GM21723 (cell line): ENCODE data around the gene UNC5C.

Experiments
- ATAC-seq: cut with Tn5 transposase; IDR thresholded peaks from one replicate; pipeline ENCODE4 v1.9.1; 2021; ENCODE audit warnings: mild to moderate bottlenecking, moderate library complexity; ENCODE audit not compliant: unreplicated experiment

The UNC5C gene

DNA sequence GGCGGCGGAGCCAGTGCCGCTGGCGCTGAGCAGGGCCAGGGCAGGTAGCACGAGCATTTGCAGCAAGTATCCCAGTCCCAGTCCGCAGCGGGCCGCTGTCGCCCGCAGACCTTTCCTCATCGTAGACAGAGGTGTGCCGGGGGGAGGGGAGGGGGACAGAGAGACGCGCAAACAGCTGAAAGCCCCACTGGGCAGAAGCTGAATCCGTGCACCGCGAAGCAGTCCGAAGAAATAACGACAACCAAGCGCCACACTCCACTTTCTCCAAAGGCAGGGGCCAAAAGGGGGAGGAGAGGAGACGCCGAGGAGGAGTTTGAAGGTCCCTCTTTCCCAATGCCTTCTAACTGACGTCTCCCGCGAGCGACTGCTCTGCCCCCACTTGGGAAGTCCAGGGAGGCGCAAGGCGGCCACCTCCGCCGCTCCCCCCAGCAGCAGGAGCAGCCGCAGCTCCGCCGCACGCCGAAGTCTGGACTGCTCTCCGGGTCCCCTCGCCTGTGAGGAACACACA, at the start of gene UNC5C:
UNC5C (minus strand) TSS at position 236 of the 508 bp plus-strand sequence.
- ATAC-seq: no peak

DNA sequence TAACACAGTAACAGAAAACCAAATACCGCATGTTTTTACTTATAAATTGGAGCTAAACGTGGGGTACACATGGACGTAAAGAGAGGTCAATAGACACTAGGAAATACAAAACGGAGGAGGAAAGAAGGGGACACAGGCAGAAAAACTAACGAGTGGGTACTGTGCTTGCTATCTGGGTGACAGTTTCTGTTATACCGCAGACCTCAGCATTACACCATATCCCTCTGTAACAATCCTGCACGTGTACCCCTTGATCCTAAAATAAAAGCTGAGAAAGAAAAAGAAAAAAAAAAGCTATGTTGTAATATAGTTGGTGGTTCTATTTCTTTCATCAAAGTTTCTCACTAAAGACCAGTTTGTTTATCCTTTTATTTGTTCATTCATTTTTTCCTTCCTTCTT, 47.9 kb upstream of the UNC5C start:
- ATAC-seq: no peak

DNA sequence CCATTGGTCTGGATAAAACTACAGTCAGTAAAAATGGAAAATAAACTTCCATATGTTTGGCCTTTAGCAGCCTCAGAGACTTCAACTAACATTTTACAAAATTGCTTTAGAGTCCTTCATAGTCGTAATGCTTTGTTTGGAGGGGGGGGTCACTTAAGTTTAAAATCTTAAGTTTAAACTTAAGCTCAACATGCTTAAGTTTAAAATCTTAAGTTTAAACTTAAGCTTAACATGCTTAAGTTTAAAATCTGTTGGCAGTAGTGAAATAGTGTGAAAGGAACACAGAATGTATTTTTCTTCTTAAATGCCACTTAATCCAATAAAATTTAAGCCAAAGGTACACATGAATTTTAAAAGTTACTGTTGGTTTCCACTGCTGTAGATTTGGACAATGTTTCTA, 45.9 kb upstream of the UNC5C start:
- no peak for ATAC-seq

DNA sequence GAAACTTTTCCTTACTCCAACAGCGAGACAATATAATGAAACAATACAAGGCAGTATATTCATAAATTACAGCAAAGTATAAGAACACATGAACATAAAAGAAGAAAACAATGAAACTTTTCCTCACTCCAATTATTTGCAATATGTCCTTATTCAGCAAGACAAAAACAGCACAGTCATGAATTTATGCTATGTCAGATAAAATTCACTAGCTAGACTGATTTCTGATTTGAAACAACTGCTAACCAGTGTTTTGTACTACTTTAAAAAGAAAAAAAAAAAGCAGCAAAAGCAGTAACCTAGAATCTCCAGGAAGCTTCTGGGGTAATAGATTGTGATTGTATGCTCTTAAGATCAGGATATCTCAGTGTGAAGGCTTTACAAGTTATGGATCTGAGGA, 45.2 kb upstream of the UNC5C start:
- ATAC-seq: no peak

DNA sequence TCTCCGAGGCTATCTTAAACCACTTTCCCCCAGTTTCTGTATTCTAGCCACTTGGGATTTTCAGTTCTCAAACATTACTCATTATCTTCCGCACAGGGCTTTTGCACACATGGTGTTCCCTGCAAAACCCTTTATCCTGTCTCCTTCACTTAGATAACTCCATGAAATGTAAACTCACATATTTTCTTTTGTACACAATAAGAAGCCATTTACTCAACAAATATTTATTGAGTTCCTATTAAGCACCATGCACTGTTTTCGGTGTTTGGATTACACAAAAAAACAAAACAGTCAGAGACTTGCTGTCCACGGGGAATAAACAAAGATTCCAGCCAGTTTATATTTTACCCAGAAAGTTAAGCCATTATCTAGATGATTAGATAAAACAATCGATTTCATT, 42.5 kb upstream of the UNC5C start:
- ATAC-seq: no peak

DNA sequence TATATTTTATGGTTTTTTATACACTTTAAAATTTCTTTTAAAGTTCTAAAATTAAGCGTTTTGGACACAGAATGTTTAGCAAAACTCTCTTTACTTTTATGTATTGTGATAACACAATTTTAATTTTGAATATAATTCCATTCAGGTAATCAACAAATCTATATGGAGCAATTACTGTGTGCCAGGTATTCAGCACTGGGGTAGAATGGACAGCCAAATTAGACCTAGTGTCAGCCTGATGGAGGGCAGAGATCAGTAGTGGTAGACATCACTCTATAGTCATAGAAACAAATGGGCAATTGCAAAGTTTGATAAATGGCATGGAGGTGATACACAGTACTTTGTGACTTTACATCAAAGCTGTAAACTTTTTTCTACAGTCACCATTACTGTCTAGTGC, 41.8 kb upstream of the UNC5C start:
- ATAC-seq: no peak

DNA sequence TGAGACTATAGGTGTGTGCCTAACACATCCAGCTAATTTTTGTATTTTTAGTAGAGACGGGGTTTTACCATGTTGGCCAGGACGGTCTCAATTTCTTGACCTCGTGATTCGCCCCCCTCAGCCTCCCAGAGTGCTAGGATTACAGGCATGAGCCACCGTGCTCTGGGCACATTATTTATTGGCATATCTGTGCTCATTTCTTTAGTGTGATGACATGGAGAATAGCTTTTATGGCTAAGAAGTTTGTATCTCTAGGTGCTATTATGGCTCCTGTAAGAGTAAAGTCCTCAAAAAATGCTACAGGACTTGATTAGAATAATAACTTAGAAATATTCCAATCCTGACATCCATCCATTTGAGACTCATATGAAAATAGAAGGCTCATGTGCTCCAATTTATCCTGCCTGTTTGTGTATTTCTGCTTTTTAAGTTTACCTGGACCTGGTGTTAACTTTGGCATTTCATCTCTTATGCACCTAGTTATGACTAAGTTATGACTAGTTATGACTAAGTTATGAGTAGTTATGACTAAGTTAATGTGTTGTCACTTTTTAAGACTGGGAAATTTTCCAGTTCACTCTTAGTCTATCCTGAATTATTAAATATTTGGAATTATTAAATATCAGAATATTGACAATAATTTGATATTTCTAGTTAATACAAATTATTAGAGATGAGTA, 36.4 kb upstream of the UNC5C start:
- no peak for ATAC-seq

DNA sequence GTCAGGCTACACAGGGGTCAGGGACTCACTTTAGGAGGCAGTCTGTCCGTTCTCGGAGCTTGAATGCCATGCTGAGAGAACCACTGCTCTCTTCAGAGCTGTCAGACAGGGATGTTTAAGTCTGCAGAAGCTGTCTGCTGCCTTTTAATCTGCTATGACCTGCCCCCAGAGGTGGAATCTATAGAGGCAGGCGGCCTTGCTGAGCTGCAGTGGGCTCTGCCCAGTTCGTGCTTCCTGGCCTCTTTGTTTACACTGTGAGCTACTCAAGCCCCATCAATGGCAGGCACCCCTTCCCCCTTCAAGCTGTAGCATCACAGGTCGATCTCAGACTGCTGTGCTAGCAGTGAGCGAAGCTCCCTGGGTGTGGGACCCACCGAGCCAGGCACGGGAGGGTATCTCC, 31.5 kb upstream of the UNC5C start:
- ATAC-seq: no peak

DNA sequence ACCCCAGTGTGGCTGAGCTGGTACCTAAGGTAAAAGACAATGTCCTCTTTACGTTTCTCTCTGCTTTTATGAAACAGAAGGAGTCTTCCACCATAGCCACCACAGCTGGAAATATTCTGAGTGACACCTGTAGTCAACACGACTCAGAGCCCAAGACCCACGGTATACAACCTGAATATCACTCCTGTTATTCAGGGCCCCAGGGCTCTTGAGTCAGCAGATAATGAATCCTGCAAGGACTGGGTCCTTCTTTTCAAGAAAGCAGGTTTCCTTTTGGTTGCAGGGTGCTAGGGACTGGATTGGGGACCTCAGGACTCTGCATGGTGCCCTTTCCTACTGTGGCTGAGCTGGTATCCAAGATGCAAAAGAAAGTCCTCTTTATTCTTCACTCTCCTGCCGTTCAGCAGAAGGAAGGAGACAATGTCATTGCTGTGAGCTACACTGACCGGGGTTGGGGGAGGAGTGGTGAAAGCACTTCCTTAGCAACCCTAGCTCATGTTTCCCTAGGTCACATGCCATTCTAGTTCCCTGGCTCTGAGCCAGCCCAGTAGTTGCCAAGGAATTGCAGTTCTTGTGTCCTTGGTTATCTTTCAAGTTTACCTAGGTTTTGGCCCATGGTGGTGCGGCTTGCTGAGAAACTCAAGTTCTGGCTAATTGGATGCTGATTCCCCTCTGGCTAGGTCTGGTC, 23.7 kb upstream of the UNC5C start:
- no peak for ATAC-seq

DNA sequence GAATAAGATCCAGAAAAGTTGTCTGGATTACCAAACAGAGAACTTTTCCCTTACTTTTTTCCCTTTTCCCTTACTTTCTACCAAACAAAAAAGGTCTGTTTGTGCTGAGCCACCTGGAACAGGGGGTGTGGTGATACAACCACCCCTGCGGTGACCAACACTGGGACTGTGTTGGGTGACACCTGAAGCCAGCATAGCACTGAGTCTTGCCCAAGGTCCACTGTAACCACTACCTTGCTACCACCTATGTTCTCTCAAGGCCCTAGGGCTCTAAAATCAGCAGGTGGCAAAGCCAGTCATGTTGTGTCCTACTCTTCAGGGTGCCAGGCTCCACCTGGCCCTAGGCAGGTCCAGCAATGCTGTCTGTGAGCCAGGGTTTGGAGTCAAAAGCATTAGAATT, 22.8 kb upstream of the UNC5C start:
- ATAC-seq: no peak

DNA sequence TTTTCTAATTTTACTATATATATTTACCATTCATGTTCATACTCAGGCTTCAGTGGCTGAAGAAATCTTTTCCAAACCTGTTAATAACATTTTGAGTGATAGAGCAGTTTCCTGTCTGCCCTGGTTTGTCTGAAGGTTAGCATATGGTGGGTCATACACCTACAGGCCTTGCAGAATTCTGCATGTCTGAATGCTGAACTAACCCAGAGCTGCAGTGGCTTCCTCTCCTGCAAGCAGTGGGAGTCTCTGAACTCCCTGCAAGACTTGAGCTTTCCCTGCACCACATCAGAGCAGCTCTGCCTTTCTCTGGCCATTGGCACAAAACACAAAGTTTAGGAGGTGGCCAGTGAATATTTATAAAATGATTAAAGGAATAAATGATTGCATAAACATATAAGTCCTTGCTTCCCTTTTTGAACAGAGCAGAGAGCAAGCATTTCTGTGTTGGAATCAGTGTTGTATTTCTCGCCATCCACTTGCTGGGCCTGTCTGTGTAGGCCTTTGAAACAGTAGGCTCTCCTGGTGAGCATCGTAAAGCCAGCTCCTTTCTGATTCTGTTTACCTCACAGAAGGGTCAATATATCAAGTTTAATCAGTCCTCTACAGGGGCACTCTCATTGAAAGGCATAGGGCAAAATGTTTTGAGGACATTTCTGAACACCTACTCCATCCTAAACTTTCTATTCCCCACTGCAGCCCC, 15.0 kb upstream of the UNC5C start:
- no peak for ATAC-seq

DNA sequence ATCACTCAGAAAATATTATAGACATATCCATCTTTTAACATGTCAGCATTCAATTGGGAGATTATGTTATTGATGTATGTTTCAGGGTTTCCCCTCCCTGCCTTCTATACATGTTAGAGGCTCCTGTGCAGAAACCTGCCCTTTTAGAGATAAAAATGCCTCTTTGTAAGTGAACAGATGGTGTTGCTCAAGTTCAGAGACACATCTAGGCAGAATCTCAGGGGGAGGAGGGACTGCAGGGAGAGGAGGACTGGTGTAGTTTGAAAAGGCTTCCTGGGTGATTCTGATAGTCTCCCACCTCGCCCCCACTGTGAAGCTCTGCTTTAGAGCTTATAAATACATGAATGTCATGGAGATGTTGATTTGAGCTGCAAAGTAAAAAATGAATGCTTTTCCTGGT, 12.0 kb upstream of the UNC5C start:
- no peak for ATAC-seq

DNA sequence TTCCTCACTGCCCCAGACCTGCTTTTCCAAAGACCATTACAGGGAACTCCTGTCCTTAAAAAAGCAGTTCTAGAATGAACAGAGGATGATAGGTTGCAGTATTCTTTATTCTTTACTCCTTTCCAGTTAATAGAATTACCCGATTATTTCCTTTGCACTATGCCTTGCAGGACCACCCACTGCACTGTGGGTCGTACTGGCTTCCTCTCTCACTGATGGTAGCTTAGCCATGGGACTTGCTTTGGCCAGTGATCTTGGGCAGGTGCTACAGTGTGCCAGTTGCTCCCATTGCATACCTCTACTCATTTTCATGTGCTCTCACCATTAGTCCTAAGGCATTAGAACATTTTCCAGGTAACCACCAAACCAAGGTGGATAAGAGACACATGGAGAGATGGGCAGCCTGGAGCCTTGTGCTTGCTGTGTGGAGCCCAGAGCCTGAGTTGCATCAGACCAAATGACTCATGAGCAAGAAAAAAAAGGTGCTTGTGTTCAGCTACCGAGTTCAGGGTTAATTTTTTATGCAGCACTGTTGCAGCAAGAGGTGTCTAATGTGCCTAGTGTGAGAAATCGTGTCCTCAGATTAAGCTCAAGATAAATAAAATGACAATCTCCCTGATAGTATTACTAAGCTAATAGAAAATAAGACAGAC, 7.6 kb upstream of the UNC5C start:
- ATAC-seq: no peak

DNA sequence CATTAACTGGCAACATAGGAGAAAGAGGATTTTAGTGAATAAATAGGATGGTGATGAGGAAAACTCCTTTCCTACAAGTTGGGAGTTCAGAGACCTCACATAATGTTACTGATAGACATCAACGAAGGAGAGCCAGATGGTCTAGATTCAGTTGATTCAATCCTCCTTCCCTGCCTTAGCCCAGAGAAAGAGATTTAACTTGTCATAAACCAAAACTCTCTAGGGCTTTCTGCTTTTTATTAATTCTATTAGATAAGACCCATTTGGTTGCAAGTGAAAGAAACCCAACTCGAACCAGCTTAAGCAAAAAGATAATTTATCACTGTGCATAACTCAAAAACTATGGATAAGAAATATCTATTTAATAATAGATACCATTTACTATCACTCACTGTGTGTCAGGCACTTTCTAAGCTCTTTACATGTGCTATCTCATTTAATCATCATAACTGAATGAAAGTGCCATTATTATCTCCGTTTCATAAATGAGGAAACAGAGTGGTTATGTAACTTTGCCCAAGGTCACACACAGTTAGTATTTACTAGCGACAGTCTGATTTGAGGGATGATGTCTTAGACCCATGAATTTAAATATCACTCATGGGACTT, 4.3 kb upstream of the UNC5C start:
- no peak for ATAC-seq

DNA sequence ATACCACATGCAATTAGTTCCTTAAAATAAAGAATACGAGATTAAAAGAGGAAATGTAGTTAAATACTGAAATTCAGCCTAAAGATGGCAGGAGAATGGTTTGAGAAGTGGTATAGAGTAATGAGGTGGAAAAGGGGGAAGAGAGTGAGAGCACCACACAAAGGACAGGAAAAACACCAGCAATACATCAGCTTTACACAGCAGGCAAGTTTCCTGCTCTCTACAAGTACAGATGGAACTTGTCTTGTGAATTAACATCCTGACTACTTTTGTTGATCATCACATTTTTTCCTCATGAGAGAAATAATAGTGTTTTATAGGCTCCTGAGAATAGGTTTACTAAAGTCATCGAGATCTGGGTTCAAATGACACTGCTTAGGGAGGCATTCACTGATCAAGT, 2.9 kb upstream of the UNC5C start:
- ATAC-seq: no peak

DNA sequence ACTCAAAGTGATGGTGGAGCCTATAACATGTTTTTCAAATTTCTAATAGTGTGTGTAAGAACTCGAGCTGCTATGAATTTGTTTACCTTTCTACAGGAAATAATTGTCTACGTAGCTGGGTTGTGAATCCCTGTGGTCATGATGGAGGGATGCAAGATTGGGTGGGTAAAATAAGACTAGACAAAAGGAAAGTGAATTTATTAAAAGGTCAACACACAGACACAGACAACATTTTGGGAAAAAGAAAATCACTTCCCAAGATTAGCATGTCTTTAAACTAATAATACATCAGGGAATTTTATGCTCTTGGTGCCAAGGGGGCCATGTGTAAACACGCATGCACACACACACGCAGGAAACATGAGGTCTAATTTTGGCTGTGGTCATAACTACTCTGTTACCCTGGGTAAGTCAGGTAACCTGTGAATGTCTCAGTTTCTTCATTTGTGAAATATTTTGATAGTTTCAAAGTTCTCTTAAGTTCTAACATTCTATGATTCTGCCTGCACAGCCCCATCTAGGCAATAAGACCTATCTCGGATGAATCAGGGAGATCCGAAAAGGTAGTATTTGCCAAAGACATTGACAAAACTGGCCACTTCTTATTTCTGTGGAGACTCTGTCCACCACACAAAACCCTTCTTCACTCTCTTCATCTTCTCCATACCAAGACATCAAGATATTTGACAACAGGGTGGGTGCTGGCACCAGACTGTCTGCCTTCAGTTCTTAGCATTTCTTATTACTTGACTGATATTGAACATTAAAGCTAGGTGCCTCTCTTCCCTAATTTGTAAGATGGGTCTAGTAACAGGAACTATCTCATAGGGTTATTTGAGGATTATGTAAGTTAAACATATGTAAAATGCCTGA, 1.6 kb upstream of the UNC5C start:
- ATAC-seq: no peak

DNA sequence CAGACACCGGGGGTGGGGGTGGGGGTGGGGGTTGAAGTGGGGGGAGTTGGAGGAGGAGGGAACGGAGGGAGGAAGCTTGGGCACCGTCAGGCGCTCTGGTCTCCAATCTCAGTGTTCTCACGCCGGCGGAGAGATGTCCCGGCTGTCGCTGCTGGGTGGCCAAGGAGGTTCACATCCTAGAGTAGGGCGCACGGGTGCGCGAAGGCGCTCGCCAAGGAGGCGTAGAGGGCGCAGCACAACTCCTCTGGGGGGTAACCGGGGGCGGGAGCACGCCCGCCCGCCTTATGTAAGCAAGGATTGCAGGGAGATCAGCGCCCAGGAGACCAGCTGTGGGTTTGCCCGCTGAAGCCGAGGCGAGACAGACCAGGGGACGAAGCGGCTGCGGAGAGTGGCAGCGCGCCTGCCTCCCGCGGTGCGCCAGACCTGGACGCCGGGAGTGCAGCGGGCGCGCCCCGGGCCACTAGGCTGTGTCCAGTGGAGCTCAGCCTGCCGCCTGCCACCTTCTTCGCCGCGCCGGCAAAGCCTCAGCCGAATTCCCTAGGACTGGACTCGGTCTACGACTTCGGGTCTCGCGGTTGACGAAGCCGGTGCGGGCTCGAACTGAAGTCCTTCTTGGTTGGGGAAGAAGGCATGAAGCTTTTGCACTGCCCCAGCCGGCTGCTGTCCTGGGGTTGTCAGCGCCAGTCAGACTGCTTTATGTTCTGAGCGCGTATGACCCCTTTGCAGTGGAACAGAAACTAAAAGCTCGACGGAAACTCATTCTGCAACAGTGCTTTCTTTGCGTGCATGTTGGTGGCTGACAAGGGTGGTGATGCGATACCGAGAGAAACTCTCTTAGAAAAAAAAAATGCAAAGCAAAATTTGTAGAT, 707 bp upstream of the UNC5C start:
- ATAC-seq: peak; percentile 95

DNA sequence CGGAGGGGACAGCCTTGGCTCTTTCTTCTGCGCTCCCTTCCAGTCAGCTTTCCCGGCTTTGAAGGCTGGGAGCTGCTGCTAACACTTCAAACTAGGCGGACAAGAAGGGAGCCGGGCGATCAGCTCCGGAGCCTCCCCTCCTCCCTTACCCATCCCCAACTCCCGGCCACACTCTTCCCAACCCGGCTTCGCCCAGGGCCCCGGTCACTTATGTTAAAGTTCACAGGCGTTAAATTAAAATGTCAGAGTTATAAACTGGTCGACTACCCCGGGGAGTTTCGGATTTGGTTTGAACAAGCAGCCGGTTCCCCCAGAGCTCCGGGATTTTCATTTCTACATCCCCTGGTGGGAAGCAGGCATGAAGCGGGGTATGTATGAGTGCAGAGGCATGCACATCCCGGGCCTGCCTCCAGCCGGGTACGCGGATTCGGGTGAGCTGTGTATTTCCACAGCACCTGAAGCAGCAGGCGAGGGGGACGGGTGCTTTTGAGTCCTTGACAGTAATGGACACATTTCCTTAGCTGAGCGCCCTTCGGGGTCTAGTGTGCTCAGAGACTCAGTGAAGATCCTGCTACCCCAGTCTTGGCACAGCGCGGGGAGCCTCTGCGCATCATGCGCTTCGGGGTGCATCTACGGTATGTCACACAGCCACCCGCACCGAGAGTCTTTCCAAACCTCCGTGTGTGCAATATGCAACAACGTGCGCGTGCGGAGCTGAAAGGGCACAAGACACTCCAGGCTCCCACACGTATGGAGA, 880 bp downstream of the UNC5C start:
- no peak for ATAC-seq
